NB4 (cell line): ENCODE data around the gene NRDE2.

ENCODE experiments used
- POLR2A ChIP-seq: IDR thresholded peaks from 2 replicates; pipeline ENCODE4 v1.6.1; 2011; ENCODE audit warnings: mild to moderate bottlenecking; ENCODE audit not compliant: insufficient read length; ENCODE audit errors: extremely low read depth
- TF ChIP-seq, protein P1 (sequence below): IDR thresholded peaks from one replicate; pipeline ENCODE4 v1.5.1; 2012; ENCODE audit warnings: low read depth, low read length
- TF ChIP-seq, protein P2 (sequence below): IDR thresholded peaks from 2 replicates; pipeline ENCODE4 v1.6.1; 2011; ENCODE audit warnings: low read depth, low read length

DNA sequence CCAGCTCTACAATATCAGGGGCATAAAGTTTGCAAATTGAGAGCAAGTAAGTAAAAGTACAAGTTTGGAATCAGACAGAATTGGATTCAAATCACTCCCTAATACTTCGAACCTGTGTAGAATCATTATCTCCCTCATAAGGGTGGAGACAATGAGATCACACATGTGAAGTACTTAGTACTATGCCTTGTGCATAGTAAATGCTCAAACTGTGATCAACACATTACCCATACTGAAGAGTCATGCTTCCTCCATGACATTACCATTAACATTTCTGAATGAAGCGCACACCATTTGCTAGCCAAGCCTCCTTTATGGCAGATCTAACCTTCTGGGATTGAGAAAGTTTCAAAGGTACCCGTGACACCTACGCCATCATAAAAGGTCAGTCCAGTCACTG is 26.6 kb upstream of the NRDE2 start:
- TF ChIP-seq, protein P1, sequence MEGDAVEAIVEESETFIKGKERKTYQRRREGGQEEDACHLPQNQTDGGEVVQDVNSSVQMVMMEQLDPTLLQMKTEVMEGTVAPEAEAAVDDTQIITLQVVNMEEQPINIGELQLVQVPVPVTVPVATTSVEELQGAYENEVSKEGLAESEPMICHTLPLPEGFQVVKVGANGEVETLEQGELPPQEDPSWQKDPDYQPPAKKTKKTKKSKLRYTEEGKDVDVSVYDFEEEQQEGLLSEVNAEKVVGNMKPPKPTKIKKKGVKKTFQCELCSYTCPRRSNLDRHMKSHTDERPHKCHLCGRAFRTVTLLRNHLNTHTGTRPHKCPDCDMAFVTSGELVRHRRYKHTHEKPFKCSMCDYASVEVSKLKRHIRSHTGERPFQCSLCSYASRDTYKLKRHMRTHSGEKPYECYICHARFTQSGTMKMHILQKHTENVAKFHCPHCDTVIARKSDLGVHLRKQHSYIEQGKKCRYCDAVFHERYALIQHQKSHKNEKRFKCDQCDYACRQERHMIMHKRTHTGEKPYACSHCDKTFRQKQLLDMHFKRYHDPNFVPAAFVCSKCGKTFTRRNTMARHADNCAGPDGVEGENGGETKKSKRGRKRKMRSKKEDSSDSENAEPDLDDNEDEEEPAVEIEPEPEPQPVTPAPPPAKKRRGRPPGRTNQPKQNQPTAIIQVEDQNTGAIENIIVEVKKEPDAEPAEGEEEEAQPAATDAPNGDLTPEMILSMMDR = no peak
- TF ChIP-seq POLR2A = no peak
- TF ChIP-seq, protein P2, sequence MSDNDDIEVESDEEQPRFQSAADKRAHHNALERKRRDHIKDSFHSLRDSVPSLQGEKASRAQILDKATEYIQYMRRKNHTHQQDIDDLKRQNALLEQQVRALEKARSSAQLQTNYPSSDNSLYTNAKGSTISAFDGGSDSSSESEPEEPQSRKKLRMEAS = no peak
